Peyer's patch (tissue), 4 donors: ENCODE data around the gene MAP2K3.
"Not testable (repeated sequence)": the region's sequence is repeated elsewhere in the genome, so short reads cannot be mapped to it uniquely, and the experiment has no call there.

Experiments
- POLR2A ChIP-seq, 2 donors: fragments of 450-650 bp; IDR thresholded peaks; one replicate each; pipeline ENCODE4 v1.5.1; 2017; ENCODE audit warnings: antibody characterized with exemption in 2 of 2, mild to moderate bottlenecking in 2 of 2, moderate library complexity in 2 of 2
- TF ChIP-seq, protein P1 (sequence below), 6 experiments: fragments of 450-650 bp in 4 of 6; fragments of 200-600 bp in 2 of 6; sonication (generic) in 1 of 6; IDR thresholded peaks; one replicate each; pipeline ENCODE4 v1.5.1; 2017 to 2019; ENCODE audit warnings: antibody characterized with exemption in 6 of 6, mild to moderate bottlenecking in 3 of 6, moderate library complexity in 1 of 6

DNA sequence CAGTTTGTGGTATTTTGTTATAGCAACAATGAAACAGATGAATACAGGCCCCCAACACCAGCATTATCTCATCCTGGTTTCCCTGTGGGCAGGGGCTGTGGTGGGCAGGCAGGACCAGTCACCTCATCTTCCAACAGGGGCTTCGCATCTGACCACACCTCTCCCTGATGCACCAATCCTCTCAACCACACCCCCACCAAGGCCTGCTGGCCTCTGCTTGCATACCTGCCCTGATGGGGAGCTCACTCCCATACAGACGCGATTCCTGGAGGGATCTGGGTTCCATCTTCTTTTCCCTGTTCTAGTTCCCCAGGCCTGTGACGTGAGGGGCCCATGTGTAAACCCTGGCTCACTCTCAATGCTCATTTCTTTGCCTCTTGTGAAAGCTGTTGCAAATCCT lies 34.7 kb downstream of the MAP2K3 start:
- TF ChIP-seq, protein P1, sequence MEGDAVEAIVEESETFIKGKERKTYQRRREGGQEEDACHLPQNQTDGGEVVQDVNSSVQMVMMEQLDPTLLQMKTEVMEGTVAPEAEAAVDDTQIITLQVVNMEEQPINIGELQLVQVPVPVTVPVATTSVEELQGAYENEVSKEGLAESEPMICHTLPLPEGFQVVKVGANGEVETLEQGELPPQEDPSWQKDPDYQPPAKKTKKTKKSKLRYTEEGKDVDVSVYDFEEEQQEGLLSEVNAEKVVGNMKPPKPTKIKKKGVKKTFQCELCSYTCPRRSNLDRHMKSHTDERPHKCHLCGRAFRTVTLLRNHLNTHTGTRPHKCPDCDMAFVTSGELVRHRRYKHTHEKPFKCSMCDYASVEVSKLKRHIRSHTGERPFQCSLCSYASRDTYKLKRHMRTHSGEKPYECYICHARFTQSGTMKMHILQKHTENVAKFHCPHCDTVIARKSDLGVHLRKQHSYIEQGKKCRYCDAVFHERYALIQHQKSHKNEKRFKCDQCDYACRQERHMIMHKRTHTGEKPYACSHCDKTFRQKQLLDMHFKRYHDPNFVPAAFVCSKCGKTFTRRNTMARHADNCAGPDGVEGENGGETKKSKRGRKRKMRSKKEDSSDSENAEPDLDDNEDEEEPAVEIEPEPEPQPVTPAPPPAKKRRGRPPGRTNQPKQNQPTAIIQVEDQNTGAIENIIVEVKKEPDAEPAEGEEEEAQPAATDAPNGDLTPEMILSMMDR (IDR thresholded peaks at IDR 0.05), result not testable (repeated sequence)
- TF ChIP-seq POLR2A (IDR thresholded peaks at IDR 0.05), result not testable (repeated sequence)
